Measurements from ENCODE around the gene WWOX. TPM values are rescaled to one million over a fixed set of nuclear protein-coding genes. Genes with fewer than 3 reads are reported as not detected.

Gene WWOX
- polyA plus RNA-seq, 2 of the 4 experiments (the other 2 are of a cell fraction), result 16.0 to 17.2 TPM

DNA sequence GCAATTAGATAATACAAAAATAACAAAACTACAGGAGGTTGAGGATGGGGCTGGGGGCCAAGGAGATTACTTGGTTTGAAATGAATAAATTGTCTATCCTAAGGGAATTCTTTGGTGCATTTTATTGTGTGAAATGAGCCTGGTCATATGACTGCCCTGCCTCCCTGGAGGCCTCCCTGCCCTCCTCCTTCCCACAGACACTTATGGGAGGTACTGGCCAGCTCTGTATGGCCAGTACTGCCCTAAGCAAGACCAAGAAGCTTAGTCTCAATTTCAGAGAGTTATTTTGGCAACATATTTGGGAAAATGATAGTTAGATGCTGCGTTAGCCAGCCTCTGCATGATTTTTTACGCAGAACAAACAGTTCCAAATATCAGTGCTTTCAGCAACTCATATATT lies 511.9 kb downstream of the WWOX start:
- H3K27ac ChIP-seq, result no peak overlapping the region
- POLR2A ChIA-PET, result no interaction called here
- no peak overlapping the region for H3K4me2 ChIP-seq
- TF ChIP-seq, protein P1, sequence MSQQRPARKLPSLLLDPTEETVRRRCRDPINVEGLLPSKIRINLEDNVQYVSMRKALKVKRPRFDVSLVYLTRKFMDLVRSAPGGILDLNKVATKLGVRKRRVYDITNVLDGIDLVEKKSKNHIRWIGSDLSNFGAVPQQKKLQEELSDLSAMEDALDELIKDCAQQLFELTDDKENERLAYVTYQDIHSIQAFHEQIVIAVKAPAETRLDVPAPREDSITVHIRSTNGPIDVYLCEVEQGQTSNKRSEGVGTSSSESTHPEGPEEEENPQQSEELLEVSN (IDR thresholded peaks at IDR 0.05; ENCODE audit: borderline replicate concordance, low read depth), result no peak
- TF ChIP-seq FOXS1 (CRISPR knock-in tag; IDR thresholded peaks at IDR 0.05), result no peak
- TF ChIP-seq MAFK (IDR thresholded peaks at IDR 0.05; ENCODE audit: partially characterized antibody), result no peak
- no peak for TF ChIP-seq HMGXB4 (CRISPR knock-in tag; IDR thresholded peaks at IDR 0.05; ENCODE audit: borderline replicate concordance)
- no peak for TF ChIP-seq POLR2A (IDR thresholded peaks at IDR 0.05; ENCODE audit: low read length)
- TF ChIP-seq RFX5 (IDR thresholded peaks at IDR 0.05), result no peak
- ATAC-seq (no peak), DNase-seq (ENCODE audit: low read depth in 1 of 2, low spot score in 1 of 2) (no peak), FAIRE-seq (no peak)
- no peaks in the 10 kb centered on the region for H3K4me1 ChIP-seq
- CTCF ChIA-PET, result no interaction called here
- WGBS (ENCODE audit: missing lambda C conversion rate), result 61% methylated on average over 2 of the region's 2 CpGs
- no peak overlapping the region for H3K4me3 ChIP-seq
- H3K9me3 ChIP-seq, result no peaks in the 10 kb centered on the region

DNA sequence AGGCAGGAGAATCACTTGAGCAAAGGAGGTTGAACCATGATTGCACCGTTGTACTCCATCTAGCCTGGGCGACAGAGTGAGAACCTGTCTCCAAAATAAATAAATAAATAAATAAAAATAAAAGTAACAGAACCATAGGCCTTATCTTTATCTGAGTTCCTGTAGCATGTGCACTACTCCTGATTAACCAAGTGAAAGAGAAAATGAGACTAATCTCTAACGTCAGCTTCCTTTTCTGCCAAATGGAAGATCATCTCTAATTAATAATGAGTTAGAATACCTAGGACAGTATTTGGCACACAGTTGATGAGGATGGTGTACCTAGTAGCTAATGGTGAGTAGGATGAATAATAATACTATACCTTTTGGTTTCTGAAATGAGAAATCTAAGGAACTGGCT lies 520.4 kb downstream of the WWOX start:
- no peaks in the 10 kb centered on the region for H3K4me1 ChIP-seq
- DNase-seq (ENCODE audit: low read depth in 1 of 2, low spot score in 1 of 2), result no peak
- POLR2A ChIA-PET, result no interaction called here
- CTCF ChIA-PET, result no interaction called here
- ATAC-seq, result no peak
- H3K4me2 ChIP-seq, result no peak overlapping the region
- FAIRE-seq, result no peak
- H3K27ac ChIP-seq, result no peak overlapping the region
- 39% methylated on average over 3 of the region's 3 CpGs for WGBS (ENCODE audit: missing lambda C conversion rate)
- 0 out of 3 replicates have a peak, but pooled peaks cover 4% of the 10 kb centered on the region for H3K9me3 ChIP-seq
- no peak overlapping the region for H3K4me3 ChIP-seq
- no peak for TF ChIP-seq TP53 (CRISPR knock-in tag; IDR thresholded peaks at IDR 0.05)
- no peak for TF ChIP-seq ZNF302 (CRISPR knock-in tag; IDR thresholded peaks at IDR 0.05)
- no peak for TF ChIP-seq ESRRA (IDR thresholded peaks at IDR 0.05; ENCODE audit: borderline replicate concordance, low read length)
- no peak for TF ChIP-seq RAD21 (conservative IDR thresholded peaks at IDR 0.05 in 1 of 2, IDR thresholded peaks at IDR 0.05 in 1 of 2)
- no peak for TF ChIP-seq RARB (CRISPR knock-in tag; IDR thresholded peaks at IDR 0.05)
- no peak for TF ChIP-seq CBX2 (IDR thresholded peaks at IDR 0.05; ENCODE audit: borderline replicate concordance, low read depth)
- TF ChIP-seq RFX5 (IDR thresholded peaks at IDR 0.05), result no peak
- no peak for TF ChIP-seq MAX (IDR thresholded peaks at IDR 0.05)
- TF ChIP-seq, protein P2, sequence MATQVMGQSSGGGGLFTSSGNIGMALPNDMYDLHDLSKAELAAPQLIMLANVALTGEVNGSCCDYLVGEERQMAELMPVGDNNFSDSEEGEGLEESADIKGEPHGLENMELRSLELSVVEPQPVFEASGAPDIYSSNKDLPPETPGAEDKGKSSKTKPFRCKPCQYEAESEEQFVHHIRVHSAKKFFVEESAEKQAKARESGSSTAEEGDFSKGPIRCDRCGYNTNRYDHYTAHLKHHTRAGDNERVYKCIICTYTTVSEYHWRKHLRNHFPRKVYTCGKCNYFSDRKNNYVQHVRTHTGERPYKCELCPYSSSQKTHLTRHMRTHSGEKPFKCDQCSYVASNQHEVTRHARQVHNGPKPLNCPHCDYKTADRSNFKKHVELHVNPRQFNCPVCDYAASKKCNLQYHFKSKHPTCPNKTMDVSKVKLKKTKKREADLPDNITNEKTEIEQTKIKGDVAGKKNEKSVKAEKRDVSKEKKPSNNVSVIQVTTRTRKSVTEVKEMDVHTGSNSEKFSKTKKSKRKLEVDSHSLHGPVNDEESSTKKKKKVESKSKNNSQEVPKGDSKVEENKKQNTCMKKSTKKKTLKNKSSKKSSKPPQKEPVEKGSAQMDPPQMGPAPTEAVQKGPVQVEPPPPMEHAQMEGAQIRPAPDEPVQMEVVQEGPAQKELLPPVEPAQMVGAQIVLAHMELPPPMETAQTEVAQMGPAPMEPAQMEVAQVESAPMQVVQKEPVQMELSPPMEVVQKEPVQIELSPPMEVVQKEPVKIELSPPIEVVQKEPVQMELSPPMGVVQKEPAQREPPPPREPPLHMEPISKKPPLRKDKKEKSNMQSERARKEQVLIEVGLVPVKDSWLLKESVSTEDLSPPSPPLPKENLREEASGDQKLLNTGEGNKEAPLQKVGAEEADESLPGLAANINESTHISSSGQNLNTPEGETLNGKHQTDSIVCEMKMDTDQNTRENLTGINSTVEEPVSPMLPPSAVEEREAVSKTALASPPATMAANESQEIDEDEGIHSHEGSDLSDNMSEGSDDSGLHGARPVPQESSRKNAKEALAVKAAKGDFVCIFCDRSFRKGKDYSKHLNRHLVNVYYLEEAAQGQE (IDR thresholded peaks at IDR 0.05), result no peak
- TF ChIP-seq MYC (IDR thresholded peaks at IDR 0.05; ENCODE audit: borderline replicate concordance, low read length), result no peak
- TF ChIP-seq SMC3 (IDR thresholded peaks at IDR 0.05), result no peak
- no peak for TF ChIP-seq HOXB13 (CRISPR knock-in tag; IDR thresholded peaks at IDR 0.05; ENCODE audit: low read depth)
- TF ChIP-seq HOXA7 (CRISPR knock-in tag; IDR thresholded peaks at IDR 0.05), result no peak
- no peak for TF ChIP-seq HDAC2 (IDR thresholded peaks at IDR 0.05)
- no peak for TF ChIP-seq JUN (IDR thresholded peaks at IDR 0.05)
- no peak for TF ChIP-seq CHD4 (IDR thresholded peaks at IDR 0.05; ENCODE audit: borderline replicate concordance)
- TF ChIP-seq ELK1 (IDR thresholded peaks at IDR 0.05; ENCODE audit: low read depth, low read length), result no peak
- no peak for TF ChIP-seq ATOH8 (CRISPR knock-in tag; IDR thresholded peaks at IDR 0.05; ENCODE audit: low read depth)
